ENCODE data around the gene VPS13D.
"Not testable (repeated sequence)": the region's sequence is repeated elsewhere in the genome, so short reads cannot be mapped to it uniquely, and the experiment has no call there.

The VPS13D gene

GRCh38 chr1:12380326-12381249, 150.8 kb downstream of the VPS13D start:
- DNase-seq, result no peak

DNA sequence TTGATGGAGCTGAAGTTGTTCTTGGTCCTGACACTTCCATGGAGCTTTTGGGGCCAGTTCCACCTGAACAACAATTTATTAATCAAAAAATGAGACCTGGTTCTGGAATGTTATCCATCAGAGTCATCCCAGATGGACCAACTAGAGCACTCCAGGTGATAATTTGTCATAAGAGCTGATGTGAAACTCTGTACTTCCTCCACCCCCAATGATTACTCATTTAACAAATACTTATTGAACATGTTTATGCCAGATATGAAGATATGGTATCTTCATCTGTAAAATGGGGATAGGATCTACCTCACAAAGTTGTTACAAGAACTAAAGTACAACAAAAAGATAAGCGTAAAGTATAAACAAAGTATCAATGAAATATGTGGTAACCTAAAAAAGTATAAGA, 153.2 kb downstream of the VPS13D start:
- DNase-seq, result no peak

- DNase-seq, result no peak
Measured at GRCh38 chr1:12383786-12384185, 154.0 kb downstream of the VPS13D start.

DNA sequence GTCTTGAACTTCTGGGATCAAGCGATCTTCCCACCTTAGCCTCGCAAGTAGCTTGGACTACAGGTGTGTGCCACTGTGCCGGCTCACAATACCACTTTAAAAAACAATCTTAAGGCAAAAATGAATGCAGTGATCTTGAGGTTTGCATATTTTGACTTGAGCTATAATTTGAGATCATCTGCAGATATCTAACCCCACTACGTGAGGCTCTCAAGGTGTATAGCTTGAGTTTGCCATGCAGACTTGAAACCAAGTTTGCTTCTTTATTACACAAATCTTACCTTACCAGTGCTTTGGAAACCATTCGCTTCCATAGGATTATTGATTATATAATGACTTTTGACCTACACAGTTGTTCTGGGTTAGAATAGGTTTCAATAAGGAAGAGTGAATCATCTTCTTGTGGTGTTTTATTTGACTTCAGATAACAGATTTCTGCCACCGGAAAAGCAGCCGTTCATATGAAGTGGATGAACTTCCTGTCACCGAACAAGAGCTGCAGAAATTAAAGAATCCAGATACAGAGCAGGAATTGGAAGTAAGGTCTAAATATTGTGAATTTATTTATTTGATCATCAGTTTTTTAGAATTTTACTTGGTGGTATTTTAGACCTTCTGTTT, 155.1 kb downstream of the VPS13D start:
- no peak for DNase-seq

GRCh38 chr1:12386130-12386529, 156.3 kb downstream of the VPS13D start:
- DNase-seq, result no peak

DNA sequence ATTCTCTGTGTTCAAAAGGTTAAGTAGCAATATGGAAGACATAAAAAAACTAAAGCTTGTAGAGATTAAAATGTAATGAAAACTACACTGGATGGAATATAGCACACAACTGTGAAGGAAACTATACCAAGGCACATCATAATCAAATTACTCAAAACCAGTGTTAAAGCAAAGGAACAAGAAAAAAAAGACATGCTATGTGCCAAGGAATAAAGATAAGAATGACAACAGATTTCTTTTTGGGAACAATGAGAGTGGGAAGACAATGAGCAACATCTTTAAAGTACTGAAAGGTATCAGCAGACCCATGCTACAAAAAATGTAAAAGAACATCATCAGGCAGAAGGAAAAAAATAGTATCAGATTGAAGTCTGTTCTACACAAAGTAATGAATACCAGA, 157.8 kb downstream of the VPS13D start:
- DNase-seq, result peak; percentile 27

- DNase-seq, result not testable (repeated sequence)
Measured at GRCh38 chr1:12390296-12390695, 160.5 kb downstream of the VPS13D start.

- DNase-seq, result no peak
Measured at GRCh38 chr1:12397462-12398450, 167.9 kb downstream of the VPS13D start.

GRCh38 chr1:12398479-12398878, 168.6 kb downstream of the VPS13D start:
- DNase-seq, result no peak

- DNase-seq, result no peak
Measured at GRCh38 chr1:12400027-12400693, 170.3 kb downstream of the VPS13D start.

DNA sequence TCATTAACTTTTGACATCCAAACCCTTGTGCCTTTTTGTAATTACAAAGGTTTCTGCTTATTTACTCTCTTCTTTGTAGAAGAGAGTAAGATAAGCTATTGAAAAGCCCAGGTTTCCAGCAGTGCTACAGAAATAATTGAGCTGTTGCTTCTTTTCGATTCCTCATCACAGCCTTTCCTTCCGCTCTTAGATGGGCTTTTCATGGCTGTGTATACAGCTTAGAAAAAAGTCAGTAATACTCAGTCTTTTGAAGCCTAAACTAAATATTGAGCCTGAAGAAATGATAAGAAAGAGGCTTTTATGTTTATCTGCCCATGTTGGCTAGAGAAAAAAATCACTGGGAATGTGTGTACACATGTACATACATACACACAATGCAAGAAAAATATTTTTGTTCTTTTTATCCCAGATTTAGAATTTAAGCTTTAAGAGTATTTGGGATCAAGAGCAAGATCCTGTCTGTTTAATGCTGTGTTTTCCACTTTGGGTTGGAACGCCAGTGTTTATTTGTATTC, 172.4 kb downstream of the VPS13D start:
- DNase-seq, result no peak

GRCh38 chr1:12402842-12403241, 173.0 kb downstream of the VPS13D start:
- no peak for DNase-seq

DNA sequence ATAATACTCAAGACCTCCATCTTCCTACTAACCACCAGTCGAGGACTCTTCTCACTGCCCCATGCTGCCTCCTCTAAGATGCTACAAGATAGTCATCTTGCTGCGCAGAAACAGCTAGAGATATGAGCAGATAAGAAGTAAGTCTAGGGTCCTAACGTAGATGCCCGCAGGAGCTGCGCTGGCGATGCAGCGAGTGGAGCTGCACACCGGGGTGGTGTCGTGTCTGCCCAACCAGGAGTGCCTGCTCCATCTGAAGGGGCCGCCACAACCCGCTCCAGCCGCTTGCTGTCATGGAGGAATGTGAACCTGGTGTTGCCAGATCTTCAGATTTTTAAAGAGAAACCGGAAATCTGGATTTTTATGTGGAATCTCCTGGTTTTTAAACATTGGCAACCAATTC, 175.1 kb downstream of the VPS13D start:
- no peak for DNase-seq

DNA sequence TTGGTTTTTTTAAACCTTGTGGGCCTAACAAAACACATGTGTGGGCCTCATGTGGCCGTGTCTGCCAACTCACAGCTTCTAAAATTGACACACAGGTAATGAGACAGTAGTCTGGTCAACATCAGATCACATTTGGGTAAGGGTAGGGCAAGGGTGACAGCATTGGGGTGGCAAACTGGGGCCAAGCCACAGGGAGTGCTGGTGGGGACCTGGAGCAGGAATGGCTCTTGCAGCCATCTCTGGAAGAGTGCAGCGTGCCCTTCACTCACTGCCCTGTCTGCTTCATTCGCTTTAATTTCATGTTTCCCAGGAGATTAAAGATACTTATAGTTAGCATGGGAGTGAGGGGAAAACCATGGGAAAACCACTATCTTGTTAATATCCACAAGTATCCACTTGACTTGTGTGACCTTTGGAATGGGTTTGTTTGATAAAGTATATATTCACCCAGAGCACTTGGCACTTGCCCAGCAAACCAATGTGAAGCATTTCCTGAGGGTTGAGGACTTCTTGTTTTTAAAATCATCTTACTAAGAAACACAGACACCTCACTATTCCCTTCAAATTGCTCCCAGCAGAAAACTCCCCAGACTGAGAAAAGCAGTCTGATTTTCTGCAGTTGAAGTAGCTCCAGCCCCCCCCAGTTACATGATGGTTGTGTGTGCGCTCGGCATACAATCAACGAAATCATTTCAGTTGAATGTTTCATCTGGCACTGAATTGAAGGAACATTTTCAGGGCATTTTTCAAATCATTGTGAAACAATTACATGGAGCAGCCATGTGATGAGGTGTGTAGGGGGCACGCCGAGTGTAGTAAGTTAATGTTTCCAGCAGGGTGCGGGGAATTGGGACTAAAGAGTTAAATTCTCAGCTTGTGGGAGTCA, 175.7 kb downstream of the VPS13D start:
- peak; percentile 11 for DNase-seq

- DNase-seq, result no peak
Measured at GRCh38 chr1:12406211-12407021, 176.6 kb downstream of the VPS13D start.

DNA sequence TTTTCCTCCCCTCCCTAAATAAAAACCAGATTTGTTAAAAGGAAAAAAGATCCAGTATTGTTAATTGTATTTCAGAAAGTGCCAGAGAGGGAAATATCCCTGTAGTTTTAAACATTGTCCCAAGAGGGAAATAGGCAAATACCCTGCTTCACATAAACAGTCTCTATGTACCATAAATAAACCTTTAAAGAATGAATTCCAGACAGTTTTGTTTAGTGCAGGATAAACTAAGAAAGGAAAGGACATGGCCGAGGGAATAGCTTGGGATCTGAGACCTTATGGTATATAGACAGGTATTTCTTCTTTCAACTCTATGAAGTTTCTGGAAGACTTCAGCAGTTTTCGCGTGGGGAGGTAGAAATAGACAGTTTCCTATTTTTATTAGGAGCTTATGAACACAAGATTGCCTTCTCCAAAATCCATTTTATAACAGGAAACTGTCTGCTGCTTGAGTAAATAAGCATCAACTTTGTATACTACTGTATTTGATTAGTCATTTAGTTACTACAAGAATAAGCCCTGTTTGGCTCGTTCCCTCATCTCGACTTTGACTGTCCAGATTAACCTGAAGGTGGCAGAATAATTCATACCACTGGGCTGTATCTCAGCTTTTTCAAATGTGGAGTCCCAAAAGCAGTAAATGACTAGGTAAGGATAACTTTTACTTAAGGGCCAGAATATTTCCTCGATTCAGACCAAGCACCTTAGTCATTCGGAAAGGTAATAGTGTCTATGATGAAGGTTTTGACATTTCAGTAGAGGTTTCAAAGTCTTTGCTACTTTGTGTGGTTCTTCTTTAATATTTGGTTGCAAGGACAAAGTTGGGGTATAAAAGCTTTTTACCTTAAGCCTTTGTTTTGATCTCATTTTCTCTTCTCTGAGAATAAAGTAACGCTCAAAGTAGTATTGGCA, 177.5 kb downstream of the VPS13D start:
- DNase-seq, result peak; percentile 61

DNA sequence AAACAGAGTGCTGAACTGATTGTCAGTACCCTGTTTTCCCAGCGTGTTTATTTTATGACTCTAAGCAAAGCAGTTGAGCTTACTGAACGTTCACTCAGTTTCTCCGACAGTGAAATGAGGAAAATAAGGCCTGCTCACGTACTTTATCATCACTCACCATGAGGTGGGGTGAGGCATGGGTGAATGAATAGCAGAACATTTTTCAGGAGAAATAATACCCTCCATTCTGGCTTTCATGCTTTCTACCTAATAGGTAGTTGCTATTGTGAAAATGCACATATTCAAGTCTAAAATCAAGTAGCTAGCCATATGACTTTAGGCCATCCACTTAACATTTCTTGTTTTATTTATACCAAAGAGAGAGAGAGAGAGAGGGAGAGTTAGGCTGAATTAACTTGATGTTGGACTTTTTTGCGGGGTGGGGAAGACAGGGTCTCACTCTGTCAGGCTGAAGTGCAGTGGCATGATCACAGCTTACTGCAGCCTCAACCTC, 178.2 kb downstream of the VPS13D start:
- DNase-seq, result no peak

DNA sequence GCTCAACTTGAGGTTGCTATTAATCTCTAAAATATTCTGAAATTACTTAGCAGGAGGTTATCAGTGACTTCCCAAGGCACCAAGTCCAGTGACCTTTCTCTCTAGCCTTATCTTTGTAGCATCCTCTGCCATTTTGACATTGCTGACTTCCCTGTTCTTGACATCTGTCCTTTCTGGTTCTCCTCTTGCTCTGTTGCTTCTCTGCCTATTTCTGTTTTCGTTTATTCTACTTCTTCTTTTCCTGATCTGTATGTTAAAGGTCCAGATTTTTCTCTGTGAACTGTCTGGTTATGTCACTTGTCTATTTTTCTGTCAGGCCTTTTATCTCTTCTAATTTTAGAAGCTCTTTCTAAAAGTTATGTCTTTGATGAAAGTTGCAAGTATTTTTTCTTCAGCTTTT, 178.8 kb downstream of the VPS13D start:
- peak; percentile 33 for DNase-seq

DNA sequence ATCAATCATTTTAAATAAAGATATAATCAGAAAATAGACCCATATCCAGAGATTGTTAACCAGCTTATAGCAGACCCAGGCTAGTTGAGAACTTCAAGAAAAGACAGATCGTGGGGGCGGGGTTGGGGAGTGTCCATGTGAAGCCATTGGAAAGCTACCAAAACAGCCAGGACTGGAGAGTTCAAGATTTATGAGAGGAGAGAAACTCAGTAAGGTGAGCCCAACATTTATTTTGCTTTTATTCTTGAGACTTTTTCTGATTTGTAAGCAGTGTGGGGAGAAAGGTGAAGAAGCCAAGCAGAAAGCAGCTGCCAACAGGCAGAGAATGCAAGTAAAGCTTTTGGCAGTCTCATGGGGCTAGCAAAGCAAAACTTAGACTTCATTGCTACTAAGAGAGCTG, 179.9 kb downstream of the VPS13D start:
- DNase-seq, result no peak

Measured in hematopoietic multipotent progenitor cell treated with erythropoietin and hydrocortisone succinate and interleukin-3 and kit ligand, for 8 days (in vitro differentiated cells).